HG02571 (cell line): ENCODE measurements around the gene IRF6.

Experiments used
- ATAC-seq: cut with Tn5 transposase; IDR thresholded peaks from one replicate; pipeline ENCODE4 v1.9.1; 2021; ENCODE audit warnings: mild to moderate bottlenecking, moderate library complexity; ENCODE audit not compliant: unreplicated experiment

The IRF6 gene

GRCh38 chr1:209736490-209737117 is 69.3 kb downstream of the IRF6 start:
- ATAC-seq, result no peak
